HG03196 (cell line): ENCODE results near the gene WDR46.
"Not testable (repeated sequence)": the region's sequence is repeated elsewhere in the genome, so short reads cannot be mapped to it uniquely, and the experiment has no call there.

Experiments
- ATAC-seq: cut with Tn5 transposase; IDR thresholded peaks from one replicate; pipeline ENCODE4 v1.9.1; 2021; ENCODE audit not compliant: unreplicated experiment

WDR46 gene

GRCh38 chr6:33271117-33271467 is 17.9 kb downstream of the WDR46 start:
- no peak for ATAC-seq

GRCh38 chr6:33264015-33264414 is 25.0 kb downstream of the WDR46 start:
- ATAC-seq = no peak

- ATAC-seq = not testable (repeated sequence)
Observed at GRCh38 chr6:33262490-33262889, 26.5 kb downstream of the WDR46 start.

- ATAC-seq = no peak
Observed at GRCh38 chr6:33259032-33259431, 30.0 kb downstream of the WDR46 start.

GRCh38 chr6:33254591-33254990 is 34.4 kb downstream of the WDR46 start:
- ATAC-seq = no peak

GRCh38 chr6:33252759-33253158 is 36.3 kb downstream of the WDR46 start:
- ATAC-seq = no peak

- no peak for ATAC-seq
Observed at GRCh38 chr6:33251395-33252012, 37.5 kb downstream of the WDR46 start.

- ATAC-seq = no peak
Observed at GRCh38 chr6:33250731-33251130, 38.3 kb downstream of the WDR46 start.

- peak; percentile 7 for ATAC-seq
Observed at GRCh38 chr6:33249732-33250630, 39.1 kb downstream of the WDR46 start.

GRCh38 chr6:33248932-33249731 is 39.9 kb downstream of the WDR46 start:
- ATAC-seq = peak; percentile 88

GRCh38 chr6:33248643-33248931 is 40.5 kb downstream of the WDR46 start:
- peak; percentile 4 for ATAC-seq

GRCh38 chr6:33247977-33248642 is 40.9 kb downstream of the WDR46 start:
- ATAC-seq = peak; percentile 49

- no peak for ATAC-seq
Observed at GRCh38 chr6:33243476-33243875, 45.6 kb downstream of the WDR46 start.

GRCh38 chr6:33241968-33242367 is 47.1 kb downstream of the WDR46 start:
- no peak for ATAC-seq

GRCh38 chr6:33237741-33238140 is 51.3 kb downstream of the WDR46 start:
- ATAC-seq = no peak

GRCh38 chr6:33236852-33237251 is 52.2 kb downstream of the WDR46 start:
- no peak for ATAC-seq

GRCh38 chr6:33236328-33236727 is 52.7 kb downstream of the WDR46 start:
- no peak for ATAC-seq

GRCh38 chr6:33235221-33235634 is 53.8 kb downstream of the WDR46 start:
- no peak for ATAC-seq
